Raji (cell line): ENCODE measurements around the gene CTSF.

Source experiments
- POLR2A ChIP-seq: IDR thresholded peaks from 2 replicates; pipeline ENCODE4 v1.6.1; 2011; ENCODE audit warnings: low read depth, low read length, control low read depth; ENCODE audit not compliant: insufficient read depth

The CTSF gene

GRCh38 chr11:66568124-66568916, at the start of gene CTSF:
Gene CTSF (minus strand): TSS chr11:66568606. CDS start chr11:66568486, 120 bp downstream.
- TF ChIP-seq POLR2A = no peak

DNA sequence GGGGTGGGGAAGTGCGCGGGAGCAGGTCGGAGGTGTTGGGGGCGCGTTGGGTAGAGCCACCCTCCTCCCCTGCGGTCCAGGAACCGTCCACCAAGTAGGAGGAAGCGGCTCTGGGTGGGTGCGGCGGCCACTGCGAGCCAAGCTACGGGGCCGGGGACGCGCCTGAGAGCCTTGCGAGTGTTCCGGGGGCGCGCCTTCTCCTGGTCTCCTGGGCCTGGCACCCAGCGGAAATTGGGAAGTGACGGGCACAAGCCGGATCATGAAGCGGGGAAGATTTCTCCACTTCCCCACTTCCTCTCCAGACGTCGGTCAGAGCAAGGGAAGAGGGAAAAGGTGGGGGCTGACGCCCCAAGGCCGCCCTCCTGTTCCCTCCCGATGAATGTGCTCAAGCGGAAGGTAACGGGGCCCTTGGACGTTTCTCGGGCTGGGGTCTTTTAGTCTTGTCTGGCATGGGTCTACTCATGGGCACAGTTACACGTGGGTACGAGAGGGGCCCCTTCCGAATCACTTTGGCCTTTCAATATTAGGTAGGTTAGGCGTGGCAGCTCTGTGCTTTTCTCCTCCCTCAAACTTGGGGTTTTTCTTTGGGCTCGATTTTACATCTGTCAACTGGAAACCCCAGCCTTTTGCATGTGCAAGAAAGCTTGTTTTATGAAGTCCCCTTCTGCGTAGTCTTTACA, 48.9 kb upstream of the CTSF start:
- TF ChIP-seq POLR2A = no peak

DNA sequence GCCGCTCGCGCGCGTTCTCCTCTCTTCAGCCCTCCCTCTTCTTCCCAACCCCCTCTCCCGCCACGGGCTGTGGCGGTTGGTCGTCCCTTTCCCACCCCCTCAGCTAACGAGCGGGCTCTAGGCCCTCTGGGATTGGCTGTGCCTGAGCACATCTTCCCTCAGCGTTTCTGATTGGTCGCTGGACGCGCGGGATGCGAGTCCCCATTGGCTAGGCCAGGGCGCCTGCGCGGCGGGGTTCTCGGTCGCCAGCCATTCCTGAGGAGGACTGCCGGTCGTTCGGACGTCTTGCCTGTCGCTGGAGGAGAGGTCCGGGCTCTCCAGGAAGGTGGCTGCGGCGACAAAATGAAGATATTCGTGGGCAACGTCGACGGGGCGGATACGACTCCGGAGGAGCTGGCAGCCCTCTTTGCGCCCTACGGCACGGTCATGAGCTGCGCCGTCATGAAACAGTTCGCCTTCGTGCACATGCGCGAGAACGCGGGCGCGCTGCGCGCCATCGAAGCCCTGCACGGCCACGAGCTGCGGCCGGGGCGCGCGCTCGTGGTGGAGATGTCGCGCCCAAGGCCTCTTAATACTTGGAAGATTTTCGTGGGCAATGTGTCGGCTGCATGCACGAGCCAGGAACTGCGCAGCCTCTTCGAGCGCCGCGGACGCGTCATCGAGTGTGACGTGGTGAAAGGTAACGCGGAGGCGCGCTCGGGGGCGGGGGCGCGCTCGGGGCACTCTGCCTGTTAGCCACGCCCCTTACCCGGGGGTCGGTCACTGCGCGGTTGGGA, 48.2 kb upstream of the CTSF start, which contains the start of gene RBM14:
RBM14 (plus strand) TSS at position 252 of the 776 bp plus-strand sequence; CDS start at position 343, 91 bp downstream.
- TF ChIP-seq POLR2A = peak; percentile 99

DNA sequence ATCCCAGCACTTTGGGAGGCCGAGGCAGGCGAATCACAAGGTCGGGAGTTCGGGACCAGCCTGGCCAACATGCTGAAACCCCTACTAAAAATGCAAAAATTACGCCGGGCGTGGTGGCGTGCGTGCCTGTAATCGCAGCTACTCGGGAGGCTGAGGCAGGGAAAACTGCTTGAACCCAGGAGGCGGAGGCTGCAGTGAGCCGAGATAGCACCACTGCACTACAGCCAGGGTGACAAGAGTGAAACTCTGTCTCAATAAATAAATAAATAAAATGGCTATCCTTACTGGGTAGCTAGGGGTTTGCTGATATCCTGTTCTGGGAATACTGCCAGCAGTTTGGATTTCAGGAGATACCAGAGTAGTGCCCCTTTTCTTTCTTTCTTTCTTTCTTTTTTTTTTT, 45.7 kb upstream of the CTSF start:
- TF ChIP-seq POLR2A = no peak

GRCh38 chr11:66612458-66612857, 44.1 kb upstream of the CTSF start:
- TF ChIP-seq POLR2A = no peak

GRCh38 chr11:66609721-66610617, 41.6 kb upstream of the CTSF start:
- TF ChIP-seq POLR2A = no peak

DNA sequence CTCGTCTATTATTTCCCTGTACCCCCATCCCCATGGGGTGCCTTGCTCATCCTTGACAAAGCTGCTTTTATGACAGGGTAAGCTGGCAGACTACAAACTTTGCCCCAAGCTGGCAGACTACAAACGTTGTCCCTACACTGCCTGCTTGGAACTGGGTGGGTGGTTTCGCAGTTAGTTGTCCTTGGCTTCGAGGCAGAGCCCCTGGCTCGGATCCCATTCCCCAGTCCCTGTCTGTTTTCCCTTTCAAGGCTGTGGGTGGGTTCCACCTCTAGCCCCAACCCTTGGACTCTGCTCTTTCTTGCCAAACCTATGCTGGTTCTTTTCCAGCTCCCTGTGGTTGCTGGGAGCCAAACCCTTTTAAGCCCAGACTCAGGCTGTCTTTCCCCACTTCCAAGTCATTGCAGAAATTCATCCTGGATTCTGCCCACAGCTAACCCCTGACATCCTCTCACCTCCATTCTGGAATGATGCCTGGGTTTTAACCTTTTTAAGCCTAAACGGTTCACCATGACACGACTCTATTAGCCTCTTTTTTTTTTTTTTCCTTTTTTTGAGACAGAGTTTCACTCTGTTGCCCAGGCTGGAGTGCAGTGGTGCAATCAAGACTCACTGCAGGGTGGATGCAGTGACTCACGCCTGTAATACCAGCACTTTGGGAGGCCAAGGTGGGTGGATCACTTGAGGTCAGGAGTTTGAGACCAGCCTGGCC, 38.9 kb upstream of the CTSF start:
- no peak for TF ChIP-seq POLR2A

DNA sequence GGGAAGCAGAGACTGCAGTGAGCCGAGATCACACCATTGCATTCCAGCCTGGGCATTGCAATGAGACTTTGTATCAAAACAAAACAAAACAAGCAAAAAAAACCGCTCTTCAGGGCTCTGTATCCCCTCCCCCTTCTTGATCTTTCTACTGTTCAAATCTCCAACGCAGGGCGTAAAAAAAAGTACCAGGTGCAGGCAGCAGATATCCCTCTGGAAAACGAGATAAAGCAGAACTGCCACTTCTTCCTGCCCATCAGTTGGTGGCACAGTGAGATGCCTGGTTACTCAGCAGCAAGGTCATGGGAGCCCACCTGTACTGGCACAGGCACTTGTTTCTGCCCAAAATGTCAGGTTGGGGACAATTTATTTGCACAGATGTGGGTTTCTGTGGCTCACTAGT, 35.7 kb upstream of the CTSF start:
- TF ChIP-seq POLR2A = no peak

DNA sequence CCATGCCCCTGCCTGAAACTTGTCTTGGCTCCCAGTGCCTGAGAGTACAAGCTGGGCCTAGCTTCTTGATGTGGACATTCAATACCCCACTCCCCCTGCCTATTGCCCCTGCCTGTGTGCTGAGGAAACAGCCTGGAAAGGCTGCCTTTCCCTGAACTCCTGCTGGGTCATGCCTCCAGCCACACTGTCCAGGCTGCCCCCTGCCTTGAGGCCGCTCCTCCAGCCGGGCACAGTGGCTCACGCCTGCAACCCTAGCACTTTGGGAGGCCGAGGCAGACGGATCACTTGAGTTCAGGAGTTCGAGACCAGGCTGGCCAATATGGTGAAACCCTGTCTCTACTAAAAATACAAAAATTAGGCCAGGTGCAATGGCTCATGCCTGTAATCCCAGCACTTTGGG, 34.7 kb upstream of the CTSF start:
- TF ChIP-seq POLR2A = no peak

DNA sequence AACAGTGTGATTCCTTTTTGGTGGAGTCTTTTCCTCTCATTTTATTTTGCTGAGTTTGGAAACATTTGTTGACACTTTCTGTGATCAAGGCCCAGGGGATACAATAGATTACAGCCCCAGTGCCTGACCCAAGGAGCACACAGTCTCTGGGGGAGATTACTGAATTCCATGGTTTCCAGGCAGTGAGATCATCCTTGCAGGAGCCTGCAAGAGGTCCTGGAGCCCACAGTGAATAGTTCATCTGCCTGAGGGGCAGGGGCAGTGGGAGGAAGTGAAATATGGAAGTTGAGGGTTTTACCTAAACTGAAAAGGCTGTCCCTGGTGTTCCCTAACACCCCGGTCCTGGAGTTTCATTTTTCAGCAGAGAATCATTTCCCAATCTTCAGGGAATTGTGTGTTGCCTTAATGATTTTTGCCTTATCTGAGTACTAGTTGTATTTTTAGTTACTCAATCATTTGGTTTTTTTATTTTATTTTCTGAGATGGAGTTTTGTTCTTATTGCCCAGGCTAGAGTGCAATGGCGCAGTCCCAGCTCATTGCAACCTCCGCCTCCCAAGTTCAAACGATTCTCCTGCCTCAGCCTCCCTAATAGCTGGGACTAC, 32.3 kb upstream of the CTSF start:
- no peak for TF ChIP-seq POLR2A

GRCh38 chr11:66600219-66600618, 31.8 kb upstream of the CTSF start:
- no peak for TF ChIP-seq POLR2A

- TF ChIP-seq POLR2A = no peak
These were observed 30.6 kb upstream of the CTSF start for GRCh38 chr11:66598993-66599392.

- TF ChIP-seq POLR2A = no peak
These were observed 27.0 kb upstream of the CTSF start for GRCh38 chr11:66595245-66595904.

DNA sequence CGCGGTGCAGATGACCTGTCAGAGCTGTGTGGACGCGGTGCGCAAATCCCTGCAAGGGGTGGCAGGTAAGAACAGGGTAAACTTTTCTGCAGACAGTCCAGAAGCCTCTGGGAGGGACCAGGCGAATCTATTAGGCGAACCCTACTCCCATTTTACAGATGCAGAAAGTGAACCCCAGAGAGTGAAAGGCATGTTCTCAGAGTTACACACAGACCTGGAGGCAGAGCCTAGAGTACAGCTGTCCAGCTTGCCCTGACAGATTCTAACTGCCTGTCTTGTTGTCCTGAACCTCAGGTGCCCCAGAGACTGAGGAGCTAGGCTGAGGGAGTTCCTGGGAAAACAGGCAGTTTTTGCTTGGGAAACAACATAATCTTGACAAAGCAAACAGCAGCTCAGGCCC, 25.2 kb upstream of the CTSF start:
- no peak for TF ChIP-seq POLR2A

GRCh38 chr11:66593303-66593635, 24.9 kb upstream of the CTSF start:
- TF ChIP-seq POLR2A = no peak
